Endothelial cell of hepatic sinusoid (primary cell): ENCODE results near the gene TEX13C.
"Not testable (repeated sequence)": the region's sequence is repeated elsewhere in the genome, so short reads cannot be mapped to it uniquely, and the experiment has no call there.

Source experiments
- in situ Hi-C: cut with HindIII; loops from 2 replicates; pipeline ENCODE4 v1.10.0; 2017; ENCODE audit warnings: low sequenced_read_pairs

The TEX13C gene

GRCh38 chrX:125319646-125320521, at the start of gene TEX13C:
Gene TEX13C, plus strand, starts transcription at chrX:125319871. Its CDS starts 249 bp downstream, at chrX:125320120.
- in situ Hi-C loops = no loop called here

- in situ Hi-C loops = no loop called here
Measured at GRCh38 chrX:125287282-125287681, 32.4 kb upstream of the TEX13C start.

- in situ Hi-C loops = no loop called here
Measured at GRCh38 chrX:125288343-125288742, 31.3 kb upstream of the TEX13C start.

- in situ Hi-C loops = no loop called here
Measured at GRCh38 chrX:125289209-125289608, 30.5 kb upstream of the TEX13C start.

GRCh38 chrX:125289920-125290319, 29.8 kb upstream of the TEX13C start:
- in situ Hi-C loops = no loop called here

GRCh38 chrX:125291124-125291523, 28.5 kb upstream of the TEX13C start:
- in situ Hi-C loops = no loop called here

- in situ Hi-C loops = no loop called here
Measured at GRCh38 chrX:125293850-125294780, 25.6 kb upstream of the TEX13C start.

- in situ Hi-C loops = no loop called here
Measured at GRCh38 chrX:125295337-125295736, 24.3 kb upstream of the TEX13C start.

- in situ Hi-C loops = no loop called here
Measured at GRCh38 chrX:125298871-125299270, 20.8 kb upstream of the TEX13C start.

- in situ Hi-C loops = no loop called here
Measured at GRCh38 chrX:125306335-125306866, 13.3 kb upstream of the TEX13C start.

- in situ Hi-C loops = no loop called here
Measured at GRCh38 chrX:125308653-125309052, 11.0 kb upstream of the TEX13C start.

GRCh38 chrX:125319166-125319565, 505 bp upstream of the TEX13C start:
- in situ Hi-C loops = not testable (repeated sequence)

GRCh38 chrX:125322431-125322830, 2.8 kb downstream of the TEX13C start:
- in situ Hi-C loops = no loop called here

- in situ Hi-C loops = no loop called here
Measured at GRCh38 chrX:125326599-125326998, 6.9 kb downstream of the TEX13C start.

GRCh38 chrX:125327891-125328290, 8.2 kb downstream of the TEX13C start:
- in situ Hi-C loops = no loop called here

- in situ Hi-C loops = no loop called here
Measured at GRCh38 chrX:125333583-125333982, 13.9 kb downstream of the TEX13C start.

- in situ Hi-C loops = no loop called here
Measured at GRCh38 chrX:125340490-125340889, 20.8 kb downstream of the TEX13C start.

- in situ Hi-C loops = no loop called here
Measured at GRCh38 chrX:125374169-125374568, 54.5 kb downstream of the TEX13C start.
